Neural progenitor cell (in vitro differentiated cells): ENCODE results near the gene MBLAC1. TPM values are rescaled to one million over a fixed set of nuclear protein-coding genes. Genes with fewer than 3 reads are reported as not detected.

Experiments used
- DNase-seq: peaks from one replicate; pipeline ENCODE4 v3.0.0-alpha.2; 2016; ENCODE audit warnings: low spot score
- H2AFZ ChIP-seq: fragments of 200-600 bp; sonication (generic); replicated peaks from 2 replicates; pipeline ENCODE4 v1.6.1; 2016; ENCODE audit warnings: antibody characterized with exemption
- H3F3A ChIP-seq: fragments of 200-600 bp; sonication (generic); 2 replicates; pipeline ENCODE4 v1.6.1; 2016; ENCODE audit warnings: antibody characterized with exemption, low read depth
- H3K27ac ChIP-seq: fragments of 200-600 bp; sonication (generic); 2 replicates; pipeline ENCODE4 v1.5.1; 2016; ENCODE audit warnings: mild to moderate bottlenecking
- H3K27me3 ChIP-seq: fragments of 200-600 bp; sonication (generic); 2 replicates; pipeline ENCODE4 v1.6.1; 2016; ENCODE audit warnings: mild to moderate bottlenecking, moderate library complexity
- H3K36me3 ChIP-seq: fragments of 200-600 bp; sonication (generic); 2 replicates; pipeline ENCODE4 v1.5.1; 2016
- H3K4me1 ChIP-seq: fragments of 200-600 bp; sonication (generic); 2 replicates; pipeline ENCODE4 v1.6.1; 2016; ENCODE audit warnings: mixed run types
- H3K4me2 ChIP-seq: fragments of 200-600 bp; sonication (generic); 2 replicates; pipeline ENCODE4 v1.6.1; 2016
- H3K4me3 ChIP-seq: fragments of 200-600 bp; sonication (generic); 2 replicates; pipeline ENCODE4 v1.5.1; 2016
- H3K79me2 ChIP-seq: fragments of 200-600 bp; sonication (generic); 2 replicates; pipeline ENCODE4 v1.6.1; 2016; ENCODE audit warnings: low read depth
- H3K9ac ChIP-seq: fragments of 200-600 bp; sonication (generic); 2 replicates; pipeline ENCODE4 v1.6.1; 2016
- H3K9me3 ChIP-seq: fragments of 200-600 bp; sonication (generic); 2 replicates; pipeline ENCODE4 v1.5.1; 2016; ENCODE audit warnings: low read depth
- H4K20me1 ChIP-seq: fragments of 200-600 bp; sonication (generic); 2 replicates; pipeline ENCODE4 v1.6.1; 2016; ENCODE audit warnings: low read depth
- H3K27ac Mint-ChIP-seq: 3 replicates; pipeline ENCODE4 v1.8.0; 2021; ENCODE audit warnings: mixed read lengths
- H3K27me3 Mint-ChIP-seq: 2 replicates; pipeline ENCODE4 v1.8.0; 2022; ENCODE audit warnings: low read depth, mild to moderate bottlenecking, inconsistent platforms, moderate library complexity, mixed read lengths; ENCODE audit not compliant: insufficient read depth
- H3K36me3 Mint-ChIP-seq: 3 replicates; pipeline ENCODE4 v1.8.0; 2021; ENCODE audit warnings: mixed read lengths
- H3K4me1 Mint-ChIP-seq: 3 replicates; pipeline ENCODE4 v1.8.0; 2021; ENCODE audit warnings: mixed read lengths
- H3K4me3 Mint-ChIP-seq: 3 replicates; pipeline ENCODE4 v1.8.0; 2021; ENCODE audit warnings: mild to moderate bottlenecking, moderate library complexity, mixed read lengths
- H3K9me3 Mint-ChIP-seq: 3 replicates; pipeline ENCODE4 v1.8.0; 2020; ENCODE audit warnings: mixed read lengths
- CTCF ChIP-seq: fragments of 200-600 bp; sonication (generic); IDR thresholded peaks from 2 replicates; pipeline ENCODE4 v1.5.1; 2017; ENCODE audit warnings: antibody characterized with exemption, mild to moderate bottlenecking
- EZH2 ChIP-seq: fragments of 200-600 bp; sonication (generic); IDR thresholded peaks from 2 replicates; pipeline ENCODE4 v1.6.1; 2017; ENCODE audit warnings: antibody characterized with exemption, mild to moderate bottlenecking, moderate library complexity
- EZH2phosphoT487 ChIP-seq: fragments of 200-600 bp; sonication (generic); IDR thresholded peaks from 2 replicates; pipeline ENCODE4 v1.6.1; 2017; ENCODE audit warnings: antibody characterized with exemption
- microRNA counts: library from miRNA; unstranded; fragments of <30 nt; microRNA quantifications from one replicate; lab custom pipeline; 2016
- microRNA-seq: library from miRNA; unstranded; fragments of <30 nt; microRNA quantifications from one replicate; pipeline ENCODE4, GENCODE V29; 2016
- small RNA-seq: library from RNA; depleted of rRNA; stranded (forward); fragments of <200 nt; gene quantifications from one replicate; pipeline ENCODE3, GENCODE V24; 2015
- total RNA-seq: library from RNA; depleted of rRNA; stranded (reverse); fragments of >200 nt; gene quantifications from 2 replicates; pipeline ENCODE4 v1.2.3, GENCODE V29; 2015; ENCODE audit warnings: low replicate concordance

Gene MBLAC1
- total RNA-seq, 1 donor from 2014 or later = 1.6 TPM

- peak within 1 kb of the TSS; percentile 64 for H3K9ac ChIP-seq
- no peak for TF ChIP-seq EZH2
- TF ChIP-seq EZH2phosphoT487 = no peak
- no peak for TF ChIP-seq CTCF
- H3F3A ChIP-seq = peaks cover 11% of the 10 kb centered on the region
- peak within 1 kb of the TSS; percentile 94 for H3K4me3 Mint-ChIP-seq
- peak within 1 kb of the TSS; percentile 83 for H2AFZ ChIP-seq
- H3K27ac Mint-ChIP-seq = no peak within 1 kb of the TSS
- H3K79me2 ChIP-seq = peaks cover 10% of the 10 kb centered on the region
- DNase-seq = peak; percentile 98
- no peaks in the 10 kb centered on the region for H3K9me3 ChIP-seq
- H3K4me1 ChIP-seq = peaks cover 7% of the 10 kb centered on the region
- peaks cover 27% of the 10 kb centered on the region for H3K4me1 Mint-ChIP-seq
- no peak within 1 kb of the TSS for H3K27ac ChIP-seq
- H4K20me1 ChIP-seq = peaks cover 35% of the 10 kb centered on the region
- peaks cover 17% of the 10 kb centered on the region for H3K27me3 ChIP-seq
- H3K4me2 ChIP-seq = peak within 1 kb of the TSS; percentile 87
- H3K36me3 Mint-ChIP-seq = peaks cover 15% of the 10 kb centered on the region
- peaks cover 9% of the 10 kb centered on the region for H3K27me3 Mint-ChIP-seq
- H3K9me3 Mint-ChIP-seq = no peaks in the 10 kb centered on the region
- H3K36me3 ChIP-seq = no peaks in the 10 kb centered on the region
- H3K4me3 ChIP-seq = peak within 1 kb of the TSS; percentile 95
Observed at GRCh38 chr7:100177045-100178001, 50.6 kb downstream of the MBLAC1 start, which contains the start of the genes GPC2 and STAG3. Gene GPC2, minus strand, starts transcription at chr7:100177381. Its CDS starts 182 bp downstream, at chr7:100177199. Gene STAG3, plus strand, starts transcription at chr7:100177918. Its CDS starts 2,639 bp downstream, at chr7:100180557.

MicroRNAs within 50 kb of the gene (microRNA counts, 767-probe panel; counts per million panel counts)
- 9,266 counts per million, percentile 96 among the panel's probes with 10 or more counts for microRNA hsa-miR-106b-5p (lab: Ali Mortazavi, UCI)
- microRNA hsa-miR-25-3p (lab: Ali Mortazavi, UCI) = 12,048 counts per million, percentile 99 among the panel's probes with 10 or more counts
- microRNA hsa-miR-93-5p (lab: Ali Mortazavi, UCI) = 12,550 counts per million, percentile 99 among the panel's probes with 10 or more counts

Small RNAs within 50 kb of the gene (microRNA-seq; reads per million reads assigned to microRNA genes)
- gene MIR106B = 5,376 reads per million, percentile 98 among the genes with 10 or more reads in this experiment
- 284 reads per million, percentile 86 among the genes with 10 or more reads in this experiment for gene MIR25
- gene MIR4658 = not detected
- gene MIR93 = 3,842 reads per million, percentile 98 among the genes with 10 or more reads in this experiment

Small RNAs within 50 kb of the gene (small RNA-seq; reads per million reads assigned to genes)
- gene MIR106B (16.4 reads per million, percentile 96 among the genes with 10 or more reads in this experiment), gene MIR25 (218 reads per million, percentile 99 among the genes with 10 or more reads in this experiment), gene MIR93 (101 reads per million, percentile 98 among the genes with 10 or more reads in this experiment)

Other genes with a start within 250 kb of the MBLAC1 start
- gene OR2AE1, start 249.9 kb upstream of the MBLAC1 start, total RNA-seq = not detected in 2 replicates
- gene TRIM4, start 207.4 kb upstream of the MBLAC1 start, total RNA-seq = 0.03 TPM in 1 of 2 replicates, not detected in the other
- 0.34 TPM in 1 of 2 replicates, not detected in the other for gene GJC3, start 197.3 kb upstream of the MBLAC1 start, total RNA-seq
- not detected in 2 replicates for gene AZGP1, start 150.9 kb upstream of the MBLAC1 start, total RNA-seq
- 39.7 and 43.2 TPM in 2 replicates for gene ZKSCAN1, start 111.4 kb upstream of the MBLAC1 start, total RNA-seq
- gene ZSCAN21, start 77.2 kb upstream of the MBLAC1 start, total RNA-seq = 29.0 and 33.4 TPM in 2 replicates
- gene ZNF3, start 45.2 kb upstream of the MBLAC1 start, total RNA-seq = 56.0 and 73.6 TPM in 2 replicates
- gene COPS6, start 38.0 kb upstream of the MBLAC1 start, total RNA-seq = 42.2 and 63.9 TPM in 2 replicates
- 206 and 297 TPM in 2 replicates for gene MCM7, start 25.6 kb upstream of the MBLAC1 start, total RNA-seq
- 15.3 and 15.4 TPM in 2 replicates for gene AP4M1, start 25.3 kb upstream of the MBLAC1 start, total RNA-seq
- 66.1 and 88.3 TPM in 2 replicates for gene TAF6, start 7.6 kb upstream of the MBLAC1 start, total RNA-seq
- 25.8 and 26.7 TPM in 2 replicates for gene CNPY4, start 7.3 kb upstream of the MBLAC1 start, total RNA-seq
- 70.5 and 123 TPM in 2 replicates for gene LAMTOR4, start 22.0 kb downstream of the MBLAC1 start, total RNA-seq
- gene TRAPPC14, start 31.8 kb downstream of the MBLAC1 start, total RNA-seq = 4.3 and 13.3 TPM in 2 replicates
- gene GAL3ST4, start 41.6 kb downstream of the MBLAC1 start, total RNA-seq = 0.90 and 2.5 TPM in 2 replicates
- gene GPC2, start 50.4 kb downstream of the MBLAC1 start, total RNA-seq = 17.0 and 61.0 TPM in 2 replicates
- gene STAG3, start 51.0 kb downstream of the MBLAC1 start, total RNA-seq = 0.58 and 1.2 TPM in 2 replicates
- gene PVRIG, start 93.0 kb downstream of the MBLAC1 start, total RNA-seq = not detected in 2 replicates
- gene SPDYE3, start 180.7 kb downstream of the MBLAC1 start, total RNA-seq = not detected in 2 replicates
- 19.3 and 43.6 TPM in 2 replicates for gene PILRB, start 231.2 kb downstream of the MBLAC1 start, total RNA-seq
- gene PILRA, start 246.5 kb downstream of the MBLAC1 start, total RNA-seq = 0.68 and 6.7 TPM in 2 replicates